Measurements from ENCODE around the gene RASSF9. TPM values are rescaled to one million over a fixed set of nuclear protein-coding genes. Genes with fewer than 3 reads are reported as not detected.

Gene RASSF9
- total RNA-seq, 1 experiment from 2014 or later: 0.19 TPM

DNA sequence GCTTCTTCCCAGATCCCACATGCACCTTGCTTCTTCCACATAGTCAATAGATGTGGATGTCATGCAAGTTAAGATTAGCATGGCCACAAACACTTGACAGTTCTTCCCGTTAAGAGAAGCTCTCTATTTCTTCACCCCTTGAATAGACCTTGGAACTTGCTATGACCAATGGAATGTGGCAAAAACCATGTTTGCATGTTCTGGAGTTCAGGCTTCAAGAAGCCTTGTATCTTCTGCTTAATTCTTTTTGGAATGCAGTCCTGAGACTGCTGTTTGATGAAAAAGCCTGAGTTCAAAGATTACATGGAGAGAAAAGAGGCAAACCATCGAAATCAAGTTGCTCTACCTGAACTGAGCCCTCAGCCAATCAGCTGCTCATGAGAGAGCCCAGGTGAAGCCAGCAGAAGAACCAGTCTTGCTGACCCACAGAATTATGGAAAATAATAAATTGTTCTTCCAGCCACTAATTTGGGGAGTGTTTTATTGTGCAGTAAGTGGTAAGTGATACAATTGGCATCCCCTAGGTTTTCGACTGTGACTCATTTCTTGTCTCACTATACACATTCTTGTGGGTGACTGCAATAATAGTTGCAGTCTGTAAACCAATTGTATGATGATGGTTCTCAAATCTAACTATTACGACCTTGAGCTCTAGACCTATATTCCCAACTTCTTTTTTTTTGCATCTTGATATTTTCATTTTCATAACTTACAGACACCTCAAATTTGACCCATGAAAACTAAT is 12.6 kb downstream of the RASSF9 start:
- ChIA-PET POLR2A (ENCODE audit: low non-redundant PET) (no interaction called here), CTCF (no interaction called here)
- TF ChIP-seq, protein P1, sequence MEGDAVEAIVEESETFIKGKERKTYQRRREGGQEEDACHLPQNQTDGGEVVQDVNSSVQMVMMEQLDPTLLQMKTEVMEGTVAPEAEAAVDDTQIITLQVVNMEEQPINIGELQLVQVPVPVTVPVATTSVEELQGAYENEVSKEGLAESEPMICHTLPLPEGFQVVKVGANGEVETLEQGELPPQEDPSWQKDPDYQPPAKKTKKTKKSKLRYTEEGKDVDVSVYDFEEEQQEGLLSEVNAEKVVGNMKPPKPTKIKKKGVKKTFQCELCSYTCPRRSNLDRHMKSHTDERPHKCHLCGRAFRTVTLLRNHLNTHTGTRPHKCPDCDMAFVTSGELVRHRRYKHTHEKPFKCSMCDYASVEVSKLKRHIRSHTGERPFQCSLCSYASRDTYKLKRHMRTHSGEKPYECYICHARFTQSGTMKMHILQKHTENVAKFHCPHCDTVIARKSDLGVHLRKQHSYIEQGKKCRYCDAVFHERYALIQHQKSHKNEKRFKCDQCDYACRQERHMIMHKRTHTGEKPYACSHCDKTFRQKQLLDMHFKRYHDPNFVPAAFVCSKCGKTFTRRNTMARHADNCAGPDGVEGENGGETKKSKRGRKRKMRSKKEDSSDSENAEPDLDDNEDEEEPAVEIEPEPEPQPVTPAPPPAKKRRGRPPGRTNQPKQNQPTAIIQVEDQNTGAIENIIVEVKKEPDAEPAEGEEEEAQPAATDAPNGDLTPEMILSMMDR (conservative IDR thresholded peaks at IDR 0.05; ENCODE audit: low read depth, low read length): no peak
- TF ChIP-seq EZH2 (IDR thresholded peaks at IDR 0.05; ENCODE audit: borderline replicate concordance, low read depth, low read length, poor library complexity, severe bottlenecking): no peak
- no peaks in the 10 kb centered on the region for H3K36me3 ChIP-seq (ENCODE audit: insufficient read depth, low read length, poor library complexity, severe bottlenecking)
- no peak overlapping the region for H3K4me3 ChIP-seq (ENCODE audit: low read depth, low read length, poor library complexity, severe bottlenecking)
- no peaks in the 10 kb centered on the region for H3K9me3 ChIP-seq (ENCODE audit: low read depth, low read length, poor library complexity, severe bottlenecking)
- H3K4me1 ChIP-seq (ENCODE audit: insufficient read depth, low read length, poor library complexity, severe bottlenecking): no peaks in the 10 kb centered on the region
- no peaks in the 10 kb centered on the region for H3K27me3 ChIP-seq (replicated peaks; ENCODE audit: insufficient read depth, low read depth, low read length, poor library complexity)
- no peak overlapping the region for H3K27ac ChIP-seq (ENCODE audit: low read depth, low read length, poor library complexity, severe bottlenecking)
- BruUV-seq (replicated peaks): no TSS peak
- no peak for DNase-seq (ENCODE audit: low spot score)
- intact Hi-C loops (cut with micrococcal nuclease; ENCODE audit: unreplicated experiment): no loop called here

DNA sequence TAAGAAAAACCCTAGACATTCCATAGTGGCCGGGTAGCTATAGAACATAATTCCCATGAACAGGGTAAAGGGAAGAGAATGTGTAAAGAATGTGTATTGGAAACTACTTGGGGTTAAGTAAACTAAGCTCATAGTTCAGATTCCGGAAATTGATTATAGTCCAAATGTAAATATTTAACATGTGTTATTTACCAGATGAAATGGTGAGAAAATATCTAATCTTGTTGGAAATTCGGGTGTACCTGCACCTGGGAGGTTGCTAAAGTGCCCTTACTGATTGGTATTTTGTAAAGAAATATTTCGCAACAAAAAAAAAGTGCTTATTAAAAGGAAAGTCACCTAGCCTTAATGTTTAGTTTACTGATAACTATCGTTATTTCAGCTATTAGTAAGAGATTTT is 14.4 kb downstream of the RASSF9 start:
- intact Hi-C loops (cut with micrococcal nuclease; ENCODE audit: unreplicated experiment): no loop called here
- no peak for DNase-seq (ENCODE audit: low spot score)

DNA sequence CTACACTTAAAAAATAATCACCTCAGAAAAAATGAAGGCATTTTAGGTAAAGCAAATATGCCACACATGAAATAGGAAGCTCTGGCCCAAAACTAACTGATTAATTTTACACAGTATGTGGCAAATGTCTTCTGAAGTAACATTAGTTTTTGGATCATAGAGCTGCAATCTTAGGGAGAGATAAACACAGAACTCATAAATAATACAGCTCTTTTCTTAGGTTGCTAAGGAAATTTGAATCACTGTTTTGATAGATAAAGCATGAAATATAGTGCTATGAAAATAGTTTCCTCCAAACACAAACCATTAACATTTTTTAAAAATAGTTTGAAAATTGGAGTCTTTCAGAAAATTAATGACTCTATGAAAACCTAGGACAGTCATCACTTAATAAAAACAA is 15.0 kb downstream of the RASSF9 start:
- intact Hi-C loops (cut with micrococcal nuclease; ENCODE audit: unreplicated experiment): no loop called here
- Histone ChIP-seq H3K27ac (ENCODE audit: low read depth, low read length, poor library complexity, severe bottlenecking) (no peak overlapping the region), H3K9me3 (ENCODE audit: low read depth, low read length, poor library complexity, severe bottlenecking) (no peaks in the 10 kb centered on the region), H3K36me3 (ENCODE audit: insufficient read depth, low read length, poor library complexity, severe bottlenecking) (no peaks in the 10 kb centered on the region), H3K4me3 (ENCODE audit: low read depth, low read length, poor library complexity, severe bottlenecking) (no peak overlapping the region), H3K4me1 (ENCODE audit: insufficient read depth, low read length, poor library complexity, severe bottlenecking) (no peaks in the 10 kb centered on the region), H3K27me3 (replicated peaks; ENCODE audit: insufficient read depth, low read depth, low read length, poor library complexity) (no peaks in the 10 kb centered on the region)
- CTCF ChIA-PET: no interaction called here
- BruUV-seq (replicated peaks): no TSS peak
- TF ChIP-seq, protein P1 (conservative IDR thresholded peaks at IDR 0.05; ENCODE audit: low read depth, low read length): no peak
- no peak for TF ChIP-seq EZH2 (IDR thresholded peaks at IDR 0.05; ENCODE audit: borderline replicate concordance, low read depth, low read length, poor library complexity, severe bottlenecking)
- POLR2A ChIA-PET (ENCODE audit: low non-redundant PET): no interaction called here
- no peak for DNase-seq (ENCODE audit: low spot score)

More for the DNA sequence above, 14.4 kb downstream of the RASSF9 start:
- ChIA-PET POLR2A (ENCODE audit: low non-redundant PET) (interaction anchor here (0.7 kb wide), 1 partner anchor 695 kb away, joined by 3 read pairs; no protein-coding TSS in a partner anchor), CTCF (interaction anchor here (0.5 kb wide), 1 partner anchor 50 kb away, joined by 8 read pairs; no protein-coding TSS in a partner anchor)
- Histone ChIP-seq H3K27ac (ENCODE audit: low read depth, low read length, poor library complexity, severe bottlenecking) (no peak overlapping the region), H3K9me3 (ENCODE audit: low read depth, low read length, poor library complexity, severe bottlenecking) (no peaks in the 10 kb centered on the region), H3K4me1 (ENCODE audit: insufficient read depth, low read length, poor library complexity, severe bottlenecking) (no peaks in the 10 kb centered on the region), H3K36me3 (ENCODE audit: insufficient read depth, low read length, poor library complexity, severe bottlenecking) (no peaks in the 10 kb centered on the region), H3K27me3 (replicated peaks; ENCODE audit: insufficient read depth, low read depth, low read length, poor library complexity) (no peaks in the 10 kb centered on the region), H3K4me3 (ENCODE audit: low read depth, low read length, poor library complexity, severe bottlenecking) (no peak overlapping the region)
- TF ChIP-seq EZH2 (IDR thresholded peaks at IDR 0.05; ENCODE audit: borderline replicate concordance, low read depth, low read length, poor library complexity, severe bottlenecking): no peak
- TF ChIP-seq, protein P1 (conservative IDR thresholded peaks at IDR 0.05; ENCODE audit: low read depth, low read length): no peak
- no TSS peak for BruUV-seq (replicated peaks)

Data from A673 (cell line).